RWPE2 (cell line): ENCODE data around the gene C4orf51.
A peak's percentile ranks its signal among the peaks of the same experiment; 100 is the strongest.

ENCODE experiments used
- ATAC-seq: fragments of 200-7000 bp; cut with Tn5 transposase; 3 replicates; pipeline ENCODE4 v1.9.1; 2021; ENCODE audit warnings: low read depth
- DNase-seq: peaks from one replicate; pipeline ENCODE4 v3.0.0-alpha.2; 2020; ENCODE audit warnings: low spot score
- H3K27ac ChIP-seq: fragments of 450-650 bp; 2 replicates; pipeline ENCODE4 v1.5.1; 2017; ENCODE audit warnings: mild to moderate bottlenecking; ENCODE audit not compliant: poor library complexity, severe bottlenecking
- H3K27me3 ChIP-seq: fragments of 250-450 bp; sonication (Bioruptor Pico); 2 replicates; pipeline ENCODE4 v1.5.1; 2021; ENCODE audit warnings: mild to moderate bottlenecking, moderate library complexity; ENCODE audit not compliant: insufficient read depth, poor library complexity, severe bottlenecking
- H3K36me3 ChIP-seq: fragments of 250-450 bp; sonication (Bioruptor Pico); 2 replicates; pipeline ENCODE4 v1.5.1; 2020; ENCODE audit warnings: low read depth, mild to moderate bottlenecking, moderate library complexity
- H3K4me1 ChIP-seq: fragments of 250-450 bp; sonication (Bioruptor Pico); 2 replicates; pipeline ENCODE4 v1.5.1; 2021; ENCODE audit warnings: mild to moderate bottlenecking, moderate library complexity; ENCODE audit not compliant: insufficient read depth, poor library complexity, severe bottlenecking
- H3K4me3 ChIP-seq: fragments of 250-450 bp; sonication (Bioruptor Pico); 2 replicates; pipeline ENCODE4 v1.5.1; 2021; ENCODE audit warnings: mild to moderate bottlenecking, moderate library complexity; ENCODE audit not compliant: severe bottlenecking
- H3K9me3 ChIP-seq: fragments of 250-450 bp; sonication (Bioruptor Pico); 2 replicates; pipeline ENCODE4 v1.5.1; 2021; ENCODE audit warnings: mild to moderate bottlenecking, moderate library complexity; ENCODE audit not compliant: severe bottlenecking
- CTCF ChIP-seq: fragments of 450-650 bp; IDR thresholded peaks from one replicate; pipeline ENCODE4 v1.5.1; 2017; ENCODE audit warnings: mild to moderate bottlenecking, moderate library complexity; ENCODE audit not compliant: poor library complexity, severe bottlenecking

Gene C4orf51

GRCh38 chr4:145755802-145756201, 75.9 kb downstream of the C4orf51 start:
- no peaks in the 10 kb centered on the region for H3K4me1 ChIP-seq
- no peaks in the 10 kb centered on the region for H3K27me3 ChIP-seq
- H3K27ac ChIP-seq = no peak overlapping the region
- no peak for ATAC-seq
- no peaks in the 10 kb centered on the region for H3K9me3 ChIP-seq
- DNase-seq = no peak
- H3K4me3 ChIP-seq = no peak overlapping the region
- no peak for TF ChIP-seq CTCF
- H3K36me3 ChIP-seq = no peaks in the 10 kb centered on the region

- Histone ChIP-seq H3K27me3 (no peaks in the 10 kb centered on the region), H3K27ac (no peak overlapping the region), H3K4me1 (no peaks in the 10 kb centered on the region), H3K4me3 (no peak overlapping the region), H3K9me3 (no peaks in the 10 kb centered on the region), H3K36me3 (no peaks in the 10 kb centered on the region)
- no peak for ATAC-seq
- no peak for DNase-seq
- no peak for TF ChIP-seq CTCF
Measured at GRCh38 chr4:145756244-145756643, 76.3 kb downstream of the C4orf51 start.

GRCh38 chr4:145757188-145757587, 77.2 kb downstream of the C4orf51 start:
- H3K9me3 ChIP-seq = no peaks in the 10 kb centered on the region
- H3K27me3 ChIP-seq = no peaks in the 10 kb centered on the region
- DNase-seq (no peak), ATAC-seq (no peak)
- no peaks in the 10 kb centered on the region for H3K36me3 ChIP-seq
- no peak overlapping the region for H3K27ac ChIP-seq
- no peaks in the 10 kb centered on the region for H3K4me1 ChIP-seq
- no peak overlapping the region for H3K4me3 ChIP-seq
- TF ChIP-seq CTCF = no peak

GRCh38 chr4:145760176-145760575, 80.2 kb downstream of the C4orf51 start:
- TF ChIP-seq CTCF = no peak
- Histone ChIP-seq H3K27ac (no peak overlapping the region), H3K4me1 (no peaks in the 10 kb centered on the region), H3K36me3 (no peaks in the 10 kb centered on the region; the same call in 1 of the 2 replicates), H3K4me3 (no peak overlapping the region), H3K27me3 (no peaks in the 10 kb centered on the region), H3K9me3 (no peaks in the 10 kb centered on the region)
- ATAC-seq = no peak
- no peak for DNase-seq

- no peaks in the 10 kb centered on the region for H3K9me3 ChIP-seq
- H3K36me3 ChIP-seq = no peaks in the 10 kb centered on the region; the same call in 1 of the 2 replicates
- DNase-seq = peak; percentile 66
- H3K27me3 ChIP-seq = no peaks in the 10 kb centered on the region
- no peak for TF ChIP-seq CTCF
- no peak for ATAC-seq
- no peak overlapping the region for H3K4me3 ChIP-seq
- H3K4me1 ChIP-seq = no peaks in the 10 kb centered on the region
- no peak overlapping the region for H3K27ac ChIP-seq
Measured at GRCh38 chr4:145760961-145761929, 81.3 kb downstream of the C4orf51 start.
